Measurements from ENCODE around the gene REPIN1. TPM values are rescaled to one million over a fixed set of nuclear protein-coding genes. Genes with fewer than 3 reads are reported as not detected.

Gene REPIN1
- total and polyA plus RNA-seq, 9 of the 15 experiments (the other 6 are each of a cell fraction or from before 2014, with no cell fraction given) = 8.1 to 283 (median 94.3) TPM

DNA sequence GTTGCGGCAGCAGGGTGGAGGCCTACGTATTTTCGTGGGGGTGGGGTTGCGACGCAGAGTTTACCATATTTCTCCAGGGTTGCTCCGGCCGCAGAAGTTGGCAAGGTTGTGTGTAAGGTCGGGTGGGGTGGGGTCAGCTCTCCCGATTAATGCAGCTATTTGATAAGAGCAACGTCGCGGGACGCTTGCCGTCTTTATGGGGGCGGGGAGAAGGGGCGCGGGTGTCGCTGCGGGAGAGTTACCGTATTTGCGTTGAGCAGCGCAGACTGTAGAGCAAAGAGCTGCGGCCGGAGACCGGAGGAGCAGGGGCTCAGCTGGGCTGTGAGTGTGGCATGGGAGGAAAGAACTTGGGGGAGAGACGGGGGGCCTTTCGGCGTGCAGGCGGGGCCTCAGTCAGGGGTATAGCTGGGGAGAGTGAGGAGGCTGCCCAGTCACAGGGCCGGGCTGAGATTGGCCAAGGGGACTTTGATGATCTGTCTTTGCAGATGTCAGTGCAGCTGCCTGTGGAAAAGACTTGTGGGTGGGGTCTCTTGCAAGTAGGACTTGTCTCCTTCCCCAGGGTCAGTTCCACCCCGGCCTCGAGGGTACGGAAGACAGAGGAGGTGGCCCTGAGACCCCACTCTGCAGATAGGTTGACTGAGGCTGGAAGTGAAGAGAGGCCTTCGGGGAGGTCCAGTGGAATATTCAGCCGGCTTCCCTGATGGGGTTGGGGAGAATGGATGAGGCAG, 37.1 kb downstream of the REPIN1 start (continued):
- TF ChIP-seq PREB (CRISPR knock-in tag; IDR thresholded peaks at IDR 0.05) (peak; percentile 87; the same call in 1 of the 2 replicates), PHF20 (IDR thresholded peaks at IDR 0.05; ENCODE audit: partially characterized antibody) (peak; percentile 9), CC2D1A (IDR thresholded peaks at IDR 0.05) (peak; percentile 72), CHD2 (IDR thresholded peaks at IDR 0.05; ENCODE audit: low read depth, low read length) (0 out of 2 replicates have a peak, but pooled peaks have one; percentile 11), TEAD1 (CRISPR knock-in tag; IDR thresholded peaks at IDR 0.05) (0 out of 4 replicates have a peak, but pooled peaks of 1 of the 2 experiments have one; percentile 22), E4F1 (CRISPR knock-in tag; IDR thresholded peaks at IDR 0.05; ENCODE audit: borderline replicate concordance) (no peak), TCF7 (IDR thresholded peaks at IDR 0.05; ENCODE audit: borderline replicate concordance) (peak; percentile 68; the same call in 1 of the 2 replicates), ASH1L (IDR thresholded peaks at IDR 0.05; ENCODE audit: borderline replicate concordance, low read depth, partially characterized antibody) (peak; percentile 17), GATA2 (CRISPR knock-in tag; IDR thresholded peaks at IDR 0.05) (no peak), ZNF143 (CRISPR knock-in tag; IDR thresholded peaks at IDR 0.05) (peak; percentile 33; the same call in 1 of the 2 replicates), HDAC1 (IDR thresholded peaks at IDR 0.05) (peak in 1 of 2 experiments; percentile 49; a peak in 2 of 4 replicates), BDP1 (IDR thresholded peaks at IDR 0.05; ENCODE audit: insufficient read depth, insufficient read length) (no peak), BRD9 (IDR thresholded peaks at IDR 0.05; ENCODE audit: low read depth, partially characterized antibody) (peak; percentile 28), FIP1L1 (IDR thresholded peaks at IDR 0.05; ENCODE audit: low read depth, low read length, poor library complexity, severe bottlenecking) (no peak)
- TF ChIP-seq, protein P1, sequence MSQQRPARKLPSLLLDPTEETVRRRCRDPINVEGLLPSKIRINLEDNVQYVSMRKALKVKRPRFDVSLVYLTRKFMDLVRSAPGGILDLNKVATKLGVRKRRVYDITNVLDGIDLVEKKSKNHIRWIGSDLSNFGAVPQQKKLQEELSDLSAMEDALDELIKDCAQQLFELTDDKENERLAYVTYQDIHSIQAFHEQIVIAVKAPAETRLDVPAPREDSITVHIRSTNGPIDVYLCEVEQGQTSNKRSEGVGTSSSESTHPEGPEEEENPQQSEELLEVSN (IDR thresholded peaks at IDR 0.05; ENCODE audit: borderline replicate concordance in 1 of 2, extremely low read depth in 1 of 2, insufficient read depth in 1 of 2, insufficient read length in 1 of 2, low read depth in 1 of 2, low read length in 1 of 2, poor library complexity in 1 of 2, severe bottlenecking in 1 of 2) = peak; percentile 15 to 17
- TF ChIP-seq, protein P2, sequence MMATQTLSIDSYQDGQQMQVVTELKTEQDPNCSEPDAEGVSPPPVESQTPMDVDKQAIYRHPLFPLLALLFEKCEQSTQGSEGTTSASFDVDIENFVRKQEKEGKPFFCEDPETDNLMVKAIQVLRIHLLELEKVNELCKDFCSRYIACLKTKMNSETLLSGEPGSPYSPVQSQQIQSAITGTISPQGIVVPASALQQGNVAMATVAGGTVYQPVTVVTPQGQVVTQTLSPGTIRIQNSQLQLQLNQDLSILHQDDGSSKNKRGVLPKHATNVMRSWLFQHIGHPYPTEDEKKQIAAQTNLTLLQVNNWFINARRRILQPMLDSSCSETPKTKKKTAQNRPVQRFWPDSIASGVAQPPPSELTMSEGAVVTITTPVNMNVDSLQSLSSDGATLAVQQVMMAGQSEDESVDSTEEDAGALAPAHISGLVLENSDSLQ (IDR thresholded peaks at IDR 0.05) = peak; percentile 44; the same call in 1 of the 2 replicates
- TF ChIP-seq, protein P3, sequence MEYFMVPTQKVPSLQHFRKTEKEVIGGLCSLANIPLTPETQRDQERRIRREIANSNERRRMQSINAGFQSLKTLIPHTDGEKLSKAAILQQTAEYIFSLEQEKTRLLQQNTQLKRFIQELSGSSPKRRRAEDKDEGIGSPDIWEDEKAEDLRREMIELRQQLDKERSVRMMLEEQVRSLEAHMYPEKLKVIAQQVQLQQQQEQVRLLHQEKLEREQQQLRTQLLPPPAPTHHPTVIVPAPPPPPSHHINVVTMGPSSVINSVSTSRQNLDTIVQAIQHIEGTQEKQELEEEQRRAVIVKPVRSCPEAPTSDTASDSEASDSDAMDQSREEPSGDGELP (CRISPR knock-in tag; IDR thresholded peaks at IDR 0.05; ENCODE audit: borderline replicate concordance) = peak; percentile 73; the same call in 1 of the 2 replicates
- TF ChIP-seq, protein P4, sequence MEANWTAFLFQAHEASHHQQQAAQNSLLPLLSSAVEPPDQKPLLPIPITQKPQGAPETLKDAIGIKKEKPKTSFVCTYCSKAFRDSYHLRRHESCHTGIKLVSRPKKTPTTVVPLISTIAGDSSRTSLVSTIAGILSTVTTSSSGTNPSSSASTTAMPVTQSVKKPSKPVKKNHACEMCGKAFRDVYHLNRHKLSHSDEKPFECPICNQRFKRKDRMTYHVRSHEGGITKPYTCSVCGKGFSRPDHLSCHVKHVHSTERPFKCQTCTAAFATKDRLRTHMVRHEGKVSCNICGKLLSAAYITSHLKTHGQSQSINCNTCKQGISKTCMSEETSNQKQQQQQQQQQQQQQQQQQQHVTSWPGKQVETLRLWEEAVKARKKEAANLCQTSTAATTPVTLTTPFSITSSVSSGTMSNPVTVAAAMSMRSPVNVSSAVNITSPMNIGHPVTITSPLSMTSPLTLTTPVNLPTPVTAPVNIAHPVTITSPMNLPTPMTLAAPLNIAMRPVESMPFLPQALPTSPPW (CRISPR knock-in tag; IDR thresholded peaks at IDR 0.05) = peak; percentile 50

Measured in K562 (cell line).